Osteocyte (in vitro differentiated cells): ENCODE results near the gene COL24A1. TPM values are rescaled to one million over a fixed set of nuclear protein-coding genes. Genes with fewer than 3 reads are reported as not detected.

Experiments used
- total RNA-seq: library from RNA; stranded (reverse); gene quantifications from 2 replicates; pipeline ENCODE4 v1.2.1, GENCODE V29; 2021

COL24A1 gene
- total RNA-seq, 1 donor from 2014 or later = 0.46 TPM

Other genes starting within 250 kb of the COL24A1 start
- 44.6 and 50.6 TPM in 2 replicates for gene ODF2L, start 239.6 kb upstream of the COL24A1 start, total RNA-seq